Measurements from ENCODE around the gene PKN1. TPM values are rescaled to one million over a fixed set of nuclear protein-coding genes. Genes with fewer than 3 reads are reported as not detected.

PKN1 gene
- total and polyA plus RNA-seq, 9 of the 15 experiments (the other 6 are each of a cell fraction or from before 2014, with no cell fraction given), result 0.30 to 228 (median 77.5) TPM

DNA sequence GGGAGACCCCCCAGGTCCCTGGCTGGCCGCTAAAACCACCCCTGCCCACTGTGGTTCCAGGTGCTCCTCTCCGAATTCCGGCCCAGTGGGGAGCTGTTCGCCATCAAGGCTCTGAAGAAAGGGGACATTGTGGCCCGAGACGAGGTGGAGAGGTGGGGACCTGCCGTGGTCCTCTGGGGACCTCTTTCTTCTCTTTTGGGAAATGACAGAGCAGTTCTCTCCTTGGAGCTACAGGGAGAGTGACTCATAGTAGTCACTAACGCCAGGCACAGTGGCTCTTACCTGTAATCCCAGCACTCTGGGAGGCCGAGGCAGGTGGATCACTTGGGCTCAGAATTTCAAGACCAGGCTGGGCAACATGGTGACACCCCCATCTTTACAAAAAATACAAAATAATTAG lies 34.7 kb downstream of the PKN1 start (continued):
- TF ChIP-seq SMC3 (conservative IDR thresholded peaks at IDR 0.05; ENCODE audit: insufficient read depth, low read depth, low read length), result 0 out of 2 replicates have a peak, but pooled peaks have one; percentile 29
- TF ChIP-seq, protein P1, sequence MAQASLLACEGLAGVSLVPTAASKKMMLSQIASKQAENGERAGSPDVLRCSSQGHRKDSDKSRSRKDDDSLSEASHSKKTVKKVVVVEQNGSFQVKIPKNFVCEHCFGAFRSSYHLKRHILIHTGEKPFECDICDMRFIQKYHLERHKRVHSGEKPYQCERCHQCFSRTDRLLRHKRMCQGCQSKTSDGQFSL (CRISPR knock-in tag; IDR thresholded peaks at IDR 0.05), result no peak
- TF ChIP-seq, protein P1 (tag; IDR thresholded peaks at IDR 0.05), result no peak
- TF ChIP-seq ZC3H4 (CRISPR knock-in tag; IDR thresholded peaks at IDR 0.05; ENCODE audit: borderline replicate concordance), result no peak

DNA sequence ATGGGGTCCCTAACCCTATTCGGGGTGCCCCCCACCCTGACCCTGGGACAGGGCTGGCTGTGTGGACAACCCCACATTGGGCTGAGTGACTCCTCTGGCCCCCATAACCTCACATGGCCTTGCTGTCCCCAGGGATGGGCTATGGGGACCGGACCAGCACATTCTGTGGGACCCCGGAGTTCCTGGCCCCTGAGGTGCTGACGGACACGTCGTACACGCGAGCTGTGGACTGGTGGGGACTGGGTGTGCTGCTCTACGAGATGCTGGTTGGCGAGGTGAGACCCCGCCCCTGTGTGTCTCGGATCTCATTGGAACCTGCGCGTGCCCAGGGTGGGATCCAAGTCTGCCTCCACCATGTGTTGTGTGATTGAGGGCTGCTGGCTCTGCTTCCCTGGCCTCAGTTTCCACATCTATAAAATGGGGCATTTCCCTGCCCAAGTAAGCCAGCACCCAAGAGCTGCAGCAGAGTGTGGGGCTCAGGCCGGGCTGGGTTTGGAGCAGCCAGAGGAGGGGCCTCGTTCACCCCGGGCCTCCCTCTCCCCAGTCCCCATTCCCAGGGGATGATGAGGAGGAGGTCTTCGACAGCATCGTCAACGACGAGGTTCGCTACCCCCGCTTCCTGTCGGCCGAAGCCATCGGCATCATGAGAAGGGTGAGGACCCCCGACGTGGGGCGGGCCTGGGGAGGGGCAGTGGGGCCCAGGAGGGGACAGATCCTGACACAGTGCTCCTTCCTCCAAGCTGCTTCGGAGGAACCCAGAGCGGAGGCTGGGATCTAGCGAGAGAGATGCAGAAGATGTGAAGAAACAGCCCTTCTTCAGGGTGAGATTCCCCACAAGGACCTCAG lies 37.1 kb downstream of the PKN1 start:
- ChIA-PET POLR2A (no interaction called here), CTCF (ENCODE audit: low intra/inter-chr PET ratio) (interaction anchor here (0.6 kb wide), 1 partner anchor 16 kb away, joined by 3 read pairs; no protein-coding TSS in a partner anchor)
- peaks cover 4 to 48% of the 10 kb centered on the region in 2 experiments for H3K4me1 ChIP-seq (replicated peaks in 1 of 2; ENCODE audit: control insufficient read depth in 2 of 2, insufficient read depth in 2 of 2, low read length in 2 of 2)
- H4K20me1 ChIP-seq (replicated peaks; ENCODE audit: control insufficient read depth, insufficient read depth, low read length), result no peaks in the 10 kb centered on the region
- in situ Hi-C loops (cut with MboI), result no loop called here
- peak overlapping the region in 1 of 2 experiments; percentile 58; a peak in 2 of 4 replicates for H3K9ac ChIP-seq (ENCODE audit: insufficient read depth in 1 of 2, low read depth in 2 of 2, low read length in 2 of 2)
- no peak overlapping the region for H3K4me3 ChIP-seq
- intact Hi-C loops (cut with micrococcal nuclease), result no loop called here
- DNase-seq (ENCODE audit: extremely low read depth in 1 of 4, low spot score in 3 of 4), result peak in 1 of 4 experiments; percentile 13
- H3K79me2 ChIP-seq (ENCODE audit: control insufficient read depth, insufficient read depth, low read length), result no peaks in the 10 kb centered on the region
- FAIRE-seq, result no peak
- H3K9me1 ChIP-seq (ENCODE audit: control insufficient read depth, insufficient read depth, low read length), result no peaks in the 10 kb centered on the region
- peaks cover 56% of the 10 kb centered on the region; the same call in 2 of the 3 replicates for H3K36me3 ChIP-seq (ENCODE audit: control insufficient read depth, insufficient read depth, low read length)
- H3K27ac ChIP-seq (ENCODE audit: extremely low read depth, low read depth, low read length), result no peak overlapping the region
- no peaks in the 10 kb centered on the region for H3K9me3 ChIP-seq (replicated peaks; ENCODE audit: control insufficient read depth, insufficient read depth, low read depth, low read length)
- H3K4me2 ChIP-seq (ENCODE audit: insufficient read depth, low read length), result no peak overlapping the region
- no peak for ATAC-seq
- no peaks in the 10 kb centered on the region for H3K27me3 ChIP-seq (ENCODE audit: control insufficient read depth in 2 of 2, insufficient read depth in 2 of 2, low read length in 2 of 2)
- BruUV-seq (replicated peaks), result TSS peak; percentile 53
- TF ChIP-seq RBM25 (IDR thresholded peaks at IDR 0.05; ENCODE audit: low read depth, low read length, severe bottlenecking), result peak; percentile 47
- TF ChIP-seq, protein P2, sequence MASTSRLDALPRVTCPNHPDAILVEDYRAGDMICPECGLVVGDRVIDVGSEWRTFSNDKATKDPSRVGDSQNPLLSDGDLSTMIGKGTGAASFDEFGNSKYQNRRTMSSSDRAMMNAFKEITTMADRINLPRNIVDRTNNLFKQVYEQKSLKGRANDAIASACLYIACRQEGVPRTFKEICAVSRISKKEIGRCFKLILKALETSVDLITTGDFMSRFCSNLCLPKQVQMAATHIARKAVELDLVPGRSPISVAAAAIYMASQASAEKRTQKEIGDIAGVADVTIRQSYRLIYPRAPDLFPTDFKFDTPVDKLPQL (IDR thresholded peaks at IDR 0.05; ENCODE audit: extremely low read depth, insufficient read length), result no peak
- TF ChIP-seq POLR2G (IDR thresholded peaks at IDR 0.05; ENCODE audit: low read depth, low read length), result 0 out of 2 replicates have a peak, but pooled peaks have one; percentile 59
- TF ChIP-seq RBFOX2 (IDR thresholded peaks at IDR 0.05; ENCODE audit: low read depth, low read length), result 0 out of 2 replicates have a peak, but pooled peaks have one; percentile 21
- no peak overlapping the region for H2AFZ ChIP-seq (ENCODE audit: low read depth, low read length)
- 92% methylated on average over 25 of the region's 32 CpGs for WGBS (ENCODE audit: insufficient coverage, low coverage, missing lambda C conversion rate)
